Gastroesophageal sphincter (tissue), 3 donors: ENCODE results near the gene TNK1.

ENCODE experiments used
- CTCF ChIP-seq, 4 experiments: fragments of 200-600 bp in 2 of 4; fragments of 450-650 bp in 2 of 4; sonication (generic) in 1 of 4; IDR thresholded peaks; one replicate each; pipeline ENCODE4 v1.5.1; 2017 to 2019; ENCODE audit warnings: antibody characterized with exemption in 4 of 4, mild to moderate bottlenecking in 2 of 4, moderate library complexity in 2 of 4
- POLR2A ChIP-seq, 2 donors: fragments of 450-650 bp; IDR thresholded peaks; one replicate each; pipeline ENCODE4 v1.6.1; 2017; ENCODE audit warnings: antibody characterized with exemption in 2 of 2, mild to moderate bottlenecking in 2 of 2, moderate library complexity in 1 of 2

DNA sequence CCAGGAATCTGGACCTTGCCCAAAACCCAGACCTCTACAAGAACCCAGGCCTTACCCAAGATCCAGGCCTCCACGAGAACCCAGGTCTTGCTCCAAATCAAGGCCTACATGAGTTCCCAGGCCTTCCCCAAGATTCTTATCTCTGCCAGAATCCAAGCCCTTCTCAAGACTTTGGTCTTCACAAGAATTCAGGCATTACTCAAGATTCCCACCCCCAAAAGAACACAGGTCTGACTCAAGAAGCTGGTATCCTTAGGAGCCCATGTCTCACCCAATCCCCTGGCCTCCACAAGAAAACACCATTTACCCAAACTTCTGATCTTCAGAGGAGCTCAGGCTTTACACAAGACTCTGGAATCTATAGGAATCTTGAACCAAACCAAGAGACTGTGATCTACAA lies 50.3 kb downstream of the TNK1 start:
- TF ChIP-seq CTCF (IDR thresholded peaks at IDR 0.05): no peak
- no peak for TF ChIP-seq POLR2A (IDR thresholded peaks at IDR 0.05)
